RWPE1 (cell line): Measurements from ENCODE around the gene XRCC6.

Source experiments
- CTCF ChIA-PET: fragments of 350-600 bp; sonication (Branson Sonifier 250); formaldehyde crosslinking; extraction: SDS; loops from one replicate; lab custom pipeline; 2021; lab: Yijun Ruan, JAX
- POLR2A ChIA-PET: fragments of 400-600 bp; formaldehyde crosslinking; extraction: SDS; loops from one replicate; lab custom pipeline; 2020; ENCODE audit warnings: antibody characterized with exemption; ENCODE audit not compliant: low non-redundant PET; lab: Yijun Ruan, JAX
- DNase-seq: peaks from one replicate; pipeline ENCODE4 v3.0.0; 2012; ENCODE audit warnings: low spot score
- H3K27ac ChIP-seq: fragments of 450-650 bp; 2 replicates; pipeline ENCODE4 v1.5.1; 2017
- CTCF ChIP-seq: fragments of 450-650 bp; conservative IDR thresholded peaks from 2 replicates; pipeline ENCODE4 v1.5.1; 2017; ENCODE audit warnings: low read depth, mild to moderate bottlenecking

XRCC6 gene

GRCh38 chr22:41578114-41578513 lies 43.0 kb upstream of the XRCC6 start:
- no peak for DNase-seq
- no peak for TF ChIP-seq CTCF
- ChIA-PET CTCF (no interaction called here), POLR2A (no interaction called here)
- peak overlapping the region; percentile 15; the same call in 1 of the 2 replicates for H3K27ac ChIP-seq

- no peak for TF ChIP-seq CTCF
- CTCF ChIA-PET = no interaction called here
- POLR2A ChIA-PET = no interaction called here
- no peak for DNase-seq
- peak overlapping the region; percentile 15; the same call in 1 of the 2 replicates for H3K27ac ChIP-seq
Measured at GRCh38 chr22:41578818-41579217, 42.3 kb upstream of the XRCC6 start.

- no peak for TF ChIP-seq CTCF
- POLR2A ChIA-PET = no interaction called here
- peak overlapping the region; percentile 15 for H3K27ac ChIP-seq
- DNase-seq = no peak
- CTCF ChIA-PET = no interaction called here
Measured at GRCh38 chr22:41579297-41579996, 41.6 kb upstream of the XRCC6 start.

- no peak for TF ChIP-seq CTCF
- CTCF ChIA-PET = no interaction called here
- peak overlapping the region; percentile 15 for H3K27ac ChIP-seq
- no peak for DNase-seq
- POLR2A ChIA-PET = no interaction called here
Measured at GRCh38 chr22:41579997-41580355, 41.1 kb upstream of the XRCC6 start.

GRCh38 chr22:41582694-41583093 lies 38.4 kb upstream of the XRCC6 start:
- POLR2A ChIA-PET = no interaction called here
- DNase-seq = no peak
- TF ChIP-seq CTCF = no peak
- H3K27ac ChIP-seq = peak overlapping the region; percentile 50
- CTCF ChIA-PET = no interaction called here

GRCh38 chr22:41584881-41585280 lies 36.2 kb upstream of the XRCC6 start:
- DNase-seq = no peak
- TF ChIP-seq CTCF = no peak
- ChIA-PET CTCF (no interaction called here), POLR2A (no interaction called here)
- H3K27ac ChIP-seq = peak overlapping the region; percentile 4; the same call in 1 of the 2 replicates
